Calu3 (cell line): ENCODE results near the gene OR6C4. TPM values are rescaled to one million over a fixed set of nuclear protein-coding genes. Genes with fewer than 3 reads are reported as not detected.

Experiments
- Bru-seq: library from RNA; stranded (reverse); fragments of 400-500 nt; gene quantifications from one replicate; lab custom pipeline; 2021; lab: Mats Ljungman, UMichigan
- BruChase-seq, 2 experiments: library from RNA; stranded (reverse); fragments of 400-500 nt; gene quantifications; one replicate each; lab custom pipeline; 2021; lab: Mats Ljungman, UMichigan
- BruUV-seq: library from RNA; stranded (reverse); fragments of 400-500 nt; replicated peaks from 2 replicates; lab custom pipeline; 2021; lab: Mats Ljungman, UMichigan
- CTCF ChIA-PET: fragments of 300-600 bp; sonication (Branson Sonifier 250); formaldehyde crosslinking; loops from one replicate; lab custom pipeline; 2022; ENCODE audit warnings: antibody characterized with exemption; lab: Charles Lee
- DNase-seq: peaks from one replicate; pipeline ENCODE4 v3.0.0; 2022
- H3K27ac Mint-ChIP-seq: one replicate; pipeline ENCODE4 v1.8.0; 2022; ENCODE audit warnings: mixed read lengths; ENCODE audit not compliant: unreplicated experiment
- H3K27me3 Mint-ChIP-seq: one replicate; pipeline ENCODE4 v1.8.0; 2022; ENCODE audit warnings: mixed read lengths; ENCODE audit not compliant: unreplicated experiment
- H3K36me3 Mint-ChIP-seq: one replicate; pipeline ENCODE4 v1.8.0; 2022; ENCODE audit warnings: mild to moderate bottlenecking, moderate library complexity, mixed read lengths; ENCODE audit not compliant: insufficient read depth, unreplicated experiment
- H3K4me1 Mint-ChIP-seq: one replicate; pipeline ENCODE4 v1.8.0; 2022; ENCODE audit warnings: mild to moderate bottlenecking, low read depth, mixed read lengths; ENCODE audit not compliant: unreplicated experiment
- H3K4me3 Mint-ChIP-seq: one replicate; pipeline ENCODE4 v1.8.0; 2022; ENCODE audit warnings: mild to moderate bottlenecking, low read depth, moderate library complexity, mixed read lengths; ENCODE audit not compliant: unreplicated experiment
- H3K9me3 Mint-ChIP-seq: one replicate; pipeline ENCODE4 v1.8.0; 2022; ENCODE audit warnings: low read depth, mixed read lengths; ENCODE audit not compliant: unreplicated experiment
- CTCF ChIP-seq: fragments of 200-600 bp; IDR thresholded peaks from one replicate; pipeline ENCODE4 v1.8.0; 2022; ENCODE audit warnings: antibody characterized with exemption; ENCODE audit not compliant: unreplicated experiment
- intact Hi-C: fragments of 100-400 bp; cut with micrococcal nuclease; formaldehyde crosslinking; loops from one replicate; pipeline ENCODE4 v1.10.0; 2022; ENCODE audit not compliant: unreplicated experiment
- long read RNA-seq: library from polyadenylated mRNA; stranded (forward); transcript quantifications from one replicate; pipeline ENCODE4 v2.0.0, GENCODE V29; 2022
- total RNA-seq: library from RNA; stranded (reverse); gene quantifications from 2 replicates; pipeline ENCODE4 v1.2.3, GENCODE V29; 2022

The OR6C4 gene
- total RNA-seq (not detected in 2 replicates), Bru-seq, nascent RNA (not detected), BruChase-seq, experiment 1, labeled RNA remaining after a 6-hour chase (not detected), BruChase-seq, experiment 2, labeled RNA remaining after a 2-hour chase (not detected)
- long read RNA-seq = 0 reads

- Mint-ChIP-seq H3K27ac (no peak within 1 kb of the TSS), H3K4me1 (no peaks in the 10 kb centered on the region), H3K27me3 (peaks cover 14% of the 10 kb centered on the region), H3K9me3 (no peaks in the 10 kb centered on the region), H3K4me3 (no peak within 1 kb of the TSS), H3K36me3 (no peaks in the 10 kb centered on the region)
- DNase-seq = no peak
- CTCF ChIA-PET = no interaction called here
- intact Hi-C loops = no loop called here
- TF ChIP-seq CTCF = no peak
- no TSS peak for BruUV-seq
These were observed at the start of gene OR6C4 for GRCh38 chr12:55549302-55549701. OR6C4 (plus strand) TSS chr12:55549602; CDS start chr12:55551227, 1,625 bp downstream.

- no peak overlapping the region for H3K4me3 Mint-ChIP-seq
- CTCF ChIA-PET = interaction anchor here (0.9 kb wide), 1 partner anchor 10 kb away, joined by 3 read pairs; no protein-coding TSS in a partner anchor
- H3K27ac Mint-ChIP-seq = no peak overlapping the region
- TF ChIP-seq CTCF = no peak
- no peaks in the 10 kb centered on the region for H3K9me3 Mint-ChIP-seq
- intact Hi-C loops = no loop called here
- no peaks in the 10 kb centered on the region for H3K4me1 Mint-ChIP-seq
- no peak for DNase-seq
- no peaks in the 10 kb centered on the region for H3K36me3 Mint-ChIP-seq
- no peaks in the 10 kb centered on the region for H3K27me3 Mint-ChIP-seq
- BruUV-seq = no TSS peak
These were observed 49.6 kb upstream of the OR6C4 start for GRCh38 chr12:55499810-55500252.

GRCh38 chr12:55501601-55502000 lies 47.8 kb upstream of the OR6C4 start:
- no peaks in the 10 kb centered on the region for H3K9me3 Mint-ChIP-seq
- intact Hi-C loops = no loop called here
- H3K4me3 Mint-ChIP-seq = no peak overlapping the region
- no TSS peak for BruUV-seq
- no peak for TF ChIP-seq CTCF
- DNase-seq = no peak
- CTCF ChIA-PET = no interaction called here
- no peaks in the 10 kb centered on the region for H3K4me1 Mint-ChIP-seq
- no peak overlapping the region for H3K27ac Mint-ChIP-seq
- H3K27me3 Mint-ChIP-seq = no peaks in the 10 kb centered on the region
- no peaks in the 10 kb centered on the region for H3K36me3 Mint-ChIP-seq

- CTCF ChIA-PET = no interaction called here
- H3K4me3 Mint-ChIP-seq = no peak overlapping the region
- BruUV-seq = no TSS peak
- peaks cover 3% of the 10 kb centered on the region for H3K9me3 Mint-ChIP-seq
- no peaks in the 10 kb centered on the region for H3K27me3 Mint-ChIP-seq
- H3K36me3 Mint-ChIP-seq = no peaks in the 10 kb centered on the region
- TF ChIP-seq CTCF = no peak
- no peak overlapping the region for H3K27ac Mint-ChIP-seq
- H3K4me1 Mint-ChIP-seq = no peaks in the 10 kb centered on the region
- DNase-seq = no peak
- intact Hi-C loops = loop anchor here (10.0 kb wide), 1 partner anchor 331 kb away; no protein-coding TSS in a partner anchor
These were observed 33.7 kb upstream of the OR6C4 start for GRCh38 chr12:55515696-55516095.
